Right ventricle myocardium inferior (tissue), 1 donor: ENCODE data around the gene LY86. TPM values are rescaled to one million over a fixed set of nuclear protein-coding genes. Genes with fewer than 3 reads are reported as not detected.
"Not testable (repeated sequence)": the region's sequence is repeated elsewhere in the genome, so short reads cannot be mapped to it uniquely, and the experiment has no call there.

ENCODE experiments used
- ATAC-seq: fragments of 200-7000 bp; cut with Tn5 transposase; one replicate; pipeline ENCODE4 v1.9.1; 2020; ENCODE audit warnings: mild to moderate bottlenecking, moderate library complexity
- DNase-seq: peaks from one replicate; pipeline ENCODE4 v3.0.0; 2021; ENCODE audit errors: missing footprints
- intact Hi-C: fragments of 100-400 bp; cut with DNase I; formaldehyde crosslinking; loops from one replicate; pipeline ENCODE4 v1.11.0; 2022
- total RNA-seq: library from RNA; stranded (reverse); fragmentation: NEBNext Ultra II Directional; extraction: Animal tissue kit (Norgen Biotek cat#: 25700); gene quantifications from one replicate; pipeline ENCODE4 v1.2.1, GENCODE V29; 2021
- donor health status: DM: no; HTN: yes; CAD: no; lungs with severe emphysema.

Gene LY86
- total RNA-seq, 1 donor from 2014 or later: 1.1 TPM

- ATAC-seq (no peak), DNase-seq (no peak)
- intact Hi-C loops: loop anchor here (5.0 kb wide), 1 partner anchor 103 kb away; no protein-coding TSS in a partner anchor
Observed at GRCh38 chr6:6660339-6661045, 72.0 kb downstream of the LY86 start.

- no peak for DNase-seq
- intact Hi-C loops: loop anchor here (5.0 kb wide), 1 partner anchor 104 kb away; no protein-coding TSS in a partner anchor
- ATAC-seq: no peak
Observed at GRCh38 chr6:6661191-6661590, 72.7 kb downstream of the LY86 start.

- ATAC-seq (peak; percentile 33), DNase-seq (no peak)
- intact Hi-C loops: loop anchor here (5.0 kb wide), 1 partner anchor 104 kb away; no protein-coding TSS in a partner anchor
Observed at GRCh38 chr6:6661684-6662083, 73.2 kb downstream of the LY86 start.

- DNase-seq (no peak), ATAC-seq (no peak)
- intact Hi-C loops: loop anchor here (5.0 kb wide), 1 partner anchor 106 kb away; no protein-coding TSS in a partner anchor
Observed at GRCh38 chr6:6663421-6664135, 75.1 kb downstream of the LY86 start.

GRCh38 chr6:6665555-6666243, 77.2 kb downstream of the LY86 start:
- no peak for DNase-seq
- no peak for ATAC-seq
- intact Hi-C loops: no loop called here

GRCh38 chr6:6670150-6670549, 81.6 kb downstream of the LY86 start:
- not testable (repeated sequence) for DNase-seq, ATAC-seq
- intact Hi-C loops: loop anchor here (10.0 kb wide), 1 partner anchor 945 kb away; no protein-coding TSS in a partner anchor

GRCh38 chr6:6674872-6675271, 86.4 kb downstream of the LY86 start:
- intact Hi-C loops: loop anchor here (5.0 to 10.0 kb wide), 2 partner anchors 567 to 940 kb away; no protein-coding TSS in a partner anchor
- DNase-seq (no peak), ATAC-seq (no peak)

GRCh38 chr6:6676910-6677441, 88.5 kb downstream of the LY86 start:
- ATAC-seq: peak; percentile 71
- intact Hi-C loops: loop anchor here (5.0 to 10.0 kb wide), 2 partner anchors 565 to 938 kb away; no protein-coding TSS in a partner anchor
- no peak for DNase-seq

- ATAC-seq: no peak
Observed at GRCh38 chr6:6678185-6678671, 89.7 kb downstream of the LY86 start.

GRCh38 chr6:6678811-6679210, 90.3 kb downstream of the LY86 start:
- intact Hi-C loops: loop anchor here (5.0 to 10.0 kb wide), 2 partner anchors 563 to 936 kb away; no protein-coding TSS in a partner anchor
- DNase-seq (no peak), ATAC-seq (no peak)

More at GRCh38 chr6:6678185-6678671, 89.7 kb downstream of the LY86 start:
- intact Hi-C loops: loop anchor here (5.0 to 10.0 kb wide), 2 partner anchors 564 to 937 kb away; no protein-coding TSS in a partner anchor
- DNase-seq: no peak

- DNase-seq: no peak
- intact Hi-C loops: loop anchor here (5.0 to 10.0 kb wide), 2 partner anchors 563 to 935 kb away; no protein-coding TSS in a partner anchor
- ATAC-seq: no peak
Observed at GRCh38 chr6:6679633-6680032, 91.1 kb downstream of the LY86 start.

GRCh38 chr6:6680526-6680925, 92.0 kb downstream of the LY86 start:
- no peak for ATAC-seq
- no peak for DNase-seq
- intact Hi-C loops: no loop called here

GRCh38 chr6:6681075-6681849, 92.7 kb downstream of the LY86 start:
- no peak for ATAC-seq
- intact Hi-C loops: no loop called here
- no peak for DNase-seq

- no peak for DNase-seq
- intact Hi-C loops: no loop called here
- no peak for ATAC-seq
Observed at GRCh38 chr6:6682225-6682624, 93.7 kb downstream of the LY86 start.

GRCh38 chr6:6683969-6684833, 95.7 kb downstream of the LY86 start:
- intact Hi-C loops: no loop called here
- ATAC-seq (no peak), DNase-seq (no peak)

- DNase-seq: no peak
- intact Hi-C loops: loop anchor here (5.0 kb wide), 2 partner anchors 37 to 422 kb away; partner anchors contain the start of gene RREB1
Observed at GRCh38 chr6:6685249-6686040, 96.9 kb downstream of the LY86 start.

More at GRCh38 chr6:6685249-6686040, 96.9 kb downstream of the LY86 start:
- no peak for ATAC-seq
